H9 (cell line): ENCODE results near the gene PRR5L. TPM values are rescaled to one million over a fixed set of nuclear protein-coding genes. Genes with fewer than 3 reads are reported as not detected.

Source experiments
- DNase-seq: peaks from one replicate; pipeline ENCODE4 v3.0.0-alpha.2; 2017
- H2AFZ ChIP-seq: one replicate; pipeline ENCODE4 v1.6.1; 2013; ENCODE audit warnings: mild to moderate bottlenecking, low read length, control low read depth, moderate library complexity
- H2AK5ac ChIP-seq: 2 replicates; pipeline ENCODE4 v1.6.1; 2013; ENCODE audit warnings: low read length, control low read depth, mixed read lengths; ENCODE audit not compliant: insufficient read length
- H2BK120ac ChIP-seq: one replicate; pipeline ENCODE4 v1.6.1; 2013; ENCODE audit warnings: low read depth, mild to moderate bottlenecking, low read length, control low read depth, inconsistent platforms; ENCODE audit not compliant: poor library complexity, severe bottlenecking
- H2BK12ac ChIP-seq: 2 replicates; pipeline ENCODE4 v1.6.1; 2013; ENCODE audit warnings: low read length, control low read depth, mixed read lengths, low read depth; ENCODE audit not compliant: insufficient read length
- H2BK15ac ChIP-seq: 2 replicates; pipeline ENCODE4 v1.6.1; 2013; ENCODE audit warnings: low read depth, low read length, control low read depth
- H2BK20ac ChIP-seq: one replicate; pipeline ENCODE4 v1.6.1; 2013; ENCODE audit warnings: low read depth, mild to moderate bottlenecking, low read length, control low read depth, inconsistent platforms; ENCODE audit not compliant: poor library complexity, severe bottlenecking
- H2BK5ac ChIP-seq: 2 replicates; pipeline ENCODE4 v1.6.1; 2013; ENCODE audit warnings: low read length, control low read depth, mixed read lengths; ENCODE audit not compliant: insufficient read length
- H3K14ac ChIP-seq: 2 replicates; pipeline ENCODE4 v1.6.1; 2013; ENCODE audit warnings: low read length, control low read depth; ENCODE audit not compliant: insufficient read depth
- H3K18ac ChIP-seq: 2 replicates; pipeline ENCODE4 v1.6.1; 2013; ENCODE audit warnings: low read depth, mild to moderate bottlenecking, mixed read lengths, low read length, control low read depth; ENCODE audit not compliant: insufficient read length
- H3K23ac ChIP-seq: 2 replicates; pipeline ENCODE4 v1.6.1; 2013; ENCODE audit warnings: low read length, control low read depth, mixed read lengths, low read depth; ENCODE audit not compliant: insufficient read length
- H3K23me2 ChIP-seq: 2 replicates; pipeline ENCODE4 v1.6.1; 2013; ENCODE audit warnings: low read depth, mild to moderate bottlenecking, mixed read lengths, low read length, control low read depth; ENCODE audit not compliant: insufficient read length, poor library complexity, severe bottlenecking
- H3K27ac ChIP-seq: 2 replicates; pipeline ENCODE4 v1.5.1; 2013; ENCODE audit warnings: low read length, control low read depth, mixed read lengths, low read depth; ENCODE audit not compliant: insufficient read length
- H3K27me3 ChIP-seq: 2 replicates; pipeline ENCODE4 v1.6.1; 2013; ENCODE audit warnings: low read length, control low read depth, inconsistent platforms; ENCODE audit not compliant: insufficient read depth
- H3K4ac ChIP-seq: 2 replicates; pipeline ENCODE4 v1.6.1; 2013; ENCODE audit warnings: low read depth, mild to moderate bottlenecking, control low read depth, inconsistent platforms, low read length, moderate library complexity
- H3K4me1 ChIP-seq: 2 replicates; pipeline ENCODE4 v1.6.1; 2013; ENCODE audit warnings: low read length, control low read depth, inconsistent platforms; ENCODE audit not compliant: insufficient read depth
- H3K4me2 ChIP-seq: 2 replicates; pipeline ENCODE4 v1.6.1; 2013; ENCODE audit warnings: low read length, control low read depth, mixed read lengths; ENCODE audit not compliant: insufficient read length, insufficient read depth
- H3K56ac ChIP-seq: 2 replicates; pipeline ENCODE4 v1.6.1; 2013; ENCODE audit warnings: low read depth, mild to moderate bottlenecking, mixed read lengths, low read length, control low read depth; ENCODE audit not compliant: insufficient read length
- H3K79me1 ChIP-seq: 2 replicates; pipeline ENCODE4 v1.6.1; 2013; ENCODE audit warnings: low read depth, mild to moderate bottlenecking, moderate library complexity, low read length, control low read depth, inconsistent platforms; ENCODE audit not compliant: insufficient read depth, poor library complexity, severe bottlenecking
- H3K79me2 ChIP-seq: 2 replicates; pipeline ENCODE4 v1.6.1; 2013; ENCODE audit warnings: low read length, control low read depth, inconsistent platforms; ENCODE audit not compliant: insufficient read depth
- H3K9ac ChIP-seq: 2 replicates; pipeline ENCODE4 v1.6.1; 2013; ENCODE audit warnings: low read length, control low read depth, mixed read lengths; ENCODE audit not compliant: insufficient read length; ENCODE audit errors: extremely low read depth
- H3K9me3 ChIP-seq: one replicate; pipeline ENCODE4 v1.6.1; 2013; ENCODE audit warnings: low read depth, low read length, inconsistent platforms; ENCODE audit not compliant: control insufficient read depth
- H3T11ph ChIP-seq: one replicate; pipeline ENCODE4 v1.6.1; 2013; ENCODE audit warnings: mild to moderate bottlenecking, low read length, control low read depth, inconsistent platforms
- H4K20me1 ChIP-seq: one replicate; pipeline ENCODE4 v1.6.1; 2013; ENCODE audit not compliant: control insufficient read depth, insufficient read length, insufficient read depth
- H4K5ac ChIP-seq: 2 replicates; pipeline ENCODE4 v1.6.1; 2013; ENCODE audit warnings: low read depth, mild to moderate bottlenecking, mixed read lengths, low read length, control low read depth; ENCODE audit not compliant: insufficient read length
- H4K8ac ChIP-seq: replicated peaks from 2 replicates; pipeline ENCODE4 v1.6.1; 2013; ENCODE audit warnings: low read length, control low read depth, mixed read lengths, low read depth; ENCODE audit not compliant: insufficient read length
- H4K91ac ChIP-seq: 2 replicates; pipeline ENCODE4 v1.6.1; 2013; ENCODE audit warnings: low read depth, mild to moderate bottlenecking, moderate library complexity, mixed read lengths, low read length, control low read depth; ENCODE audit not compliant: insufficient read length
- H3K27ac Mint-ChIP-seq, 3 experiments: 2 replicates in 2 of 3; 3 replicates in 1 of 3; pipeline ENCODE4 v1.8.0; 2020 to 2021; ENCODE audit warnings: mixed read lengths in 3 of 3, mild to moderate bottlenecking in 1 of 3, moderate library complexity in 1 of 3
- H3K27me3 Mint-ChIP-seq: 2 replicates; pipeline ENCODE4 v1.8.0; 2021; ENCODE audit warnings: low read depth, mild to moderate bottlenecking, moderate library complexity, mixed read lengths
- H3K36me3 Mint-ChIP-seq, 3 experiments: 2 replicates in 2 of 3; 3 replicates in 1 of 3; pipeline ENCODE4 v1.8.0; 2020 to 2021; ENCODE audit warnings: low read depth in 3 of 3, mixed read lengths in 3 of 3; ENCODE audit not compliant: insufficient read depth in 1 of 3
- H3K4me1 Mint-ChIP-seq, 2 experiments: 2 replicates each; pipeline ENCODE4 v1.8.0; 2020; ENCODE audit warnings: mixed read lengths in 2 of 2
- H3K4me3 Mint-ChIP-seq, 2 experiments: 2 replicates in 1 of 2; 3 replicates in 1 of 2; pipeline ENCODE4 v1.8.0; 2020 to 2021; ENCODE audit warnings: mild to moderate bottlenecking in 2 of 2, mixed read lengths in 2 of 2, moderate library complexity in 1 of 2
- H3K9me3 Mint-ChIP-seq, 2 experiments: 2 replicates in 1 of 2; 3 replicates in 1 of 2; pipeline ENCODE4 v1.8.0; 2020; ENCODE audit warnings: mild to moderate bottlenecking in 2 of 2, mixed read lengths in 2 of 2, moderate library complexity in 1 of 2
- WGBS: extraction: QIAGEN DNeasy Blood & Tissue Kit; methylation state at CpG from one replicate; pipeline ENCODE4 v1.1.7; 2013; ENCODE audit warnings: missing lambda C conversion rate, low lambda C conversion rate, mixed read lengths; ENCODE audit not compliant: insufficient read length; ENCODE audit errors: extremely low coverage; 5-methylcytosine and 5-hydroxymethylcytosine counted together
- total RNA-seq: library from RNA; stranded (reverse); gene quantifications from 2 replicates; pipeline ENCODE4 v1.2.1, GENCODE V29; 2021
- TF ChIP-seq, protein P1 (sequence below): fragments of 200-600 bp; sonication (generic); conservative IDR thresholded peaks from 3 replicates; pipeline ENCODE4 v1.8.0; 2021; ENCODE audit warnings: antibody characterized with exemption, mild to moderate bottlenecking

PRR5L gene
- total RNA-seq, 1 experiment from 2014 or later = 5.6 TPM

- Histone ChIP-seq H3K23ac (no peak within 1 kb of the TSS), H3K9ac (peak within 1 kb of the TSS; percentile 87), H3K9me3 (no peaks in the 10 kb centered on the region), H4K8ac (no peak within 1 kb of the TSS), H3K79me1 (no peaks in the 10 kb centered on the region), H2BK12ac (no peak within 1 kb of the TSS), H3K4me1 (peaks cover 2% of the 10 kb centered on the region; the same call in 1 of the 2 replicates), H3K4me2 (peak within 1 kb of the TSS; percentile 70), H3T11ph (no peak within 1 kb of the TSS), H3K56ac (no peak within 1 kb of the TSS), H3K14ac (peak within 1 kb of the TSS; percentile 99), H2BK5ac (no peak within 1 kb of the TSS), H3K23me2 (peaks cover 7% of the 10 kb centered on the region), H3K27ac (no peak within 1 kb of the TSS), H3K4ac (no peak within 1 kb of the TSS), H3K18ac (peak within 1 kb of the TSS; percentile 99), H3K79me2 (no peaks in the 10 kb centered on the region), H2BK20ac (no peak within 1 kb of the TSS), H4K91ac (no peak within 1 kb of the TSS), H2BK120ac (no peak within 1 kb of the TSS), H2AK5ac (no peak within 1 kb of the TSS), H4K20me1 (no peaks in the 10 kb centered on the region), H2AFZ (peak within 1 kb of the TSS; percentile 45), H2BK15ac (no peak within 1 kb of the TSS), H3K27me3 (no peaks in the 10 kb centered on the region), H4K5ac (no peak within 1 kb of the TSS)
- H3K36me3 Mint-ChIP-seq = peaks cover 0 to 2% (median 0%) of the 10 kb centered on the region in 3 experiments; a peak in 2 of 7 replicates
- TF ChIP-seq, protein P1, sequence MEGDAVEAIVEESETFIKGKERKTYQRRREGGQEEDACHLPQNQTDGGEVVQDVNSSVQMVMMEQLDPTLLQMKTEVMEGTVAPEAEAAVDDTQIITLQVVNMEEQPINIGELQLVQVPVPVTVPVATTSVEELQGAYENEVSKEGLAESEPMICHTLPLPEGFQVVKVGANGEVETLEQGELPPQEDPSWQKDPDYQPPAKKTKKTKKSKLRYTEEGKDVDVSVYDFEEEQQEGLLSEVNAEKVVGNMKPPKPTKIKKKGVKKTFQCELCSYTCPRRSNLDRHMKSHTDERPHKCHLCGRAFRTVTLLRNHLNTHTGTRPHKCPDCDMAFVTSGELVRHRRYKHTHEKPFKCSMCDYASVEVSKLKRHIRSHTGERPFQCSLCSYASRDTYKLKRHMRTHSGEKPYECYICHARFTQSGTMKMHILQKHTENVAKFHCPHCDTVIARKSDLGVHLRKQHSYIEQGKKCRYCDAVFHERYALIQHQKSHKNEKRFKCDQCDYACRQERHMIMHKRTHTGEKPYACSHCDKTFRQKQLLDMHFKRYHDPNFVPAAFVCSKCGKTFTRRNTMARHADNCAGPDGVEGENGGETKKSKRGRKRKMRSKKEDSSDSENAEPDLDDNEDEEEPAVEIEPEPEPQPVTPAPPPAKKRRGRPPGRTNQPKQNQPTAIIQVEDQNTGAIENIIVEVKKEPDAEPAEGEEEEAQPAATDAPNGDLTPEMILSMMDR = peak; percentile 95
- H3K27me3 Mint-ChIP-seq = peaks cover 25% of the 10 kb centered on the region
- H3K4me1 Mint-ChIP-seq = peaks cover 15 to 17% of the 10 kb centered on the region in 2 experiments
- peak within 1 kb of the TSS in 2 of 3 experiments; percentile 87 to 96; a peak in 5 of 7 replicates for H3K27ac Mint-ChIP-seq
- H3K9me3 Mint-ChIP-seq = no peaks in the 10 kb centered on the region; a peak in 2 of 5 replicates
- no CpG with 5 or more reads among the region's 81 CpGs for WGBS
- H3K4me3 Mint-ChIP-seq = peak within 1 kb of the TSS; percentile 93 to 98
- DNase-seq = peak; percentile 89
Measured at GRCh38 chr11:36509694-36510593, 213.9 kb downstream of the PRR5L start, which contains the start of gene TRAF6. Gene TRAF6 (minus strand): TSS chr11:36510272. CDS start chr11:36501515, 8,757 bp downstream.
